HG03558 (cell line): ENCODE measurements around the gene ACSS3.
"Not testable (repeated sequence)": the region's sequence is repeated elsewhere in the genome, so short reads cannot be mapped to it uniquely, and the experiment has no call there.

Experiments used
- ATAC-seq: cut with Tn5 transposase; IDR thresholded peaks from one replicate; pipeline ENCODE4 v1.9.1; 2021; ENCODE audit warnings: moderate number of reproducible peaks; ENCODE audit not compliant: unreplicated experiment; ENCODE audit errors: extremely low read depth

Gene ACSS3

GRCh38 chr12:81162391-81163136, 84.7 kb downstream of the ACSS3 start:
- no peak for ATAC-seq

- no peak for ATAC-seq
These were observed 86.9 kb downstream of the ACSS3 start for GRCh38 chr12:81164827-81165226.

- ATAC-seq = no peak
These were observed 88.9 kb downstream of the ACSS3 start for GRCh38 chr12:81166790-81167189.

GRCh38 chr12:81167694-81168093, 89.8 kb downstream of the ACSS3 start:
- no peak for ATAC-seq

GRCh38 chr12:81168445-81168844, 90.6 kb downstream of the ACSS3 start:
- no peak for ATAC-seq

GRCh38 chr12:81170072-81170471, 92.2 kb downstream of the ACSS3 start:
- no peak for ATAC-seq

- no peak for ATAC-seq
These were observed 95.0 kb downstream of the ACSS3 start for GRCh38 chr12:81172851-81173250.

GRCh38 chr12:81174664-81175063, 96.8 kb downstream of the ACSS3 start:
- ATAC-seq = no peak

GRCh38 chr12:81176796-81177195, 98.9 kb downstream of the ACSS3 start:
- no peak for ATAC-seq

- no peak for ATAC-seq
These were observed 103.8 kb downstream of the ACSS3 start for GRCh38 chr12:81181691-81182090.

GRCh38 chr12:81187686-81188085, 109.8 kb downstream of the ACSS3 start:
- ATAC-seq = no peak

GRCh38 chr12:81196595-81196994, 118.7 kb downstream of the ACSS3 start:
- no peak for ATAC-seq

GRCh38 chr12:81200561-81200960, 122.7 kb downstream of the ACSS3 start:
- not testable (repeated sequence) for ATAC-seq

GRCh38 chr12:81203671-81204204, 125.9 kb downstream of the ACSS3 start:
- ATAC-seq = no peak

- no peak for ATAC-seq
These were observed 127.5 kb downstream of the ACSS3 start for GRCh38 chr12:81205416-81205815.

GRCh38 chr12:81206429-81206828, 128.6 kb downstream of the ACSS3 start:
- ATAC-seq = no peak

GRCh38 chr12:81207173-81207572, 129.3 kb downstream of the ACSS3 start:
- ATAC-seq = no peak

GRCh38 chr12:81207664-81208063, 129.8 kb downstream of the ACSS3 start:
- no peak for ATAC-seq

GRCh38 chr12:81208187-81208911, 130.5 kb downstream of the ACSS3 start:
- ATAC-seq = no peak

GRCh38 chr12:81209012-81209411, 131.1 kb downstream of the ACSS3 start:
- ATAC-seq = no peak

- ATAC-seq = not testable (repeated sequence)
These were observed 131.9 kb downstream of the ACSS3 start for GRCh38 chr12:81209772-81210225.
